Stimulated activated effector memory CD8-positive, alpha-beta T cell treated with anti-CD3 and anti-CD28 coated beads, Interleukin-12 subunit alpha, Interleukin-12 subunit beta, amount 100 ng/mL, for 72 hours (primary cell): ENCODE measurements around the gene EVA1A.

ENCODE experiments used
- ATAC-seq: fragments of 150-1000 bp; cut with Tn5 transposase; 2 replicates; pipeline ENCODE4 v1.10.0; 2021
- DNase-seq, 2 donors: peaks; one replicate each; pipeline ENCODE4 v3.0.0; 2021 to 2022; ENCODE audit warnings: low spot score in 2 of 2
- H3K27ac Mint-ChIP-seq: one replicate; pipeline ENCODE4 v1.8.0; 2022; ENCODE audit warnings: mild to moderate bottlenecking, mixed read lengths
- H3K36me3 Mint-ChIP-seq: one replicate; pipeline ENCODE4 v1.8.0; 2022; ENCODE audit warnings: mild to moderate bottlenecking, mixed read lengths
- H3K4me1 Mint-ChIP-seq: one replicate; pipeline ENCODE4 v1.8.0; 2022; ENCODE audit warnings: mixed read lengths
- H3K4me3 Mint-ChIP-seq: one replicate; pipeline ENCODE4 v1.8.0; 2022; ENCODE audit warnings: mild to moderate bottlenecking, mixed read lengths
- H3K9me3 Mint-ChIP-seq: one replicate; pipeline ENCODE4 v1.8.0; 2022; ENCODE audit warnings: mixed read lengths

The EVA1A gene

DNA sequence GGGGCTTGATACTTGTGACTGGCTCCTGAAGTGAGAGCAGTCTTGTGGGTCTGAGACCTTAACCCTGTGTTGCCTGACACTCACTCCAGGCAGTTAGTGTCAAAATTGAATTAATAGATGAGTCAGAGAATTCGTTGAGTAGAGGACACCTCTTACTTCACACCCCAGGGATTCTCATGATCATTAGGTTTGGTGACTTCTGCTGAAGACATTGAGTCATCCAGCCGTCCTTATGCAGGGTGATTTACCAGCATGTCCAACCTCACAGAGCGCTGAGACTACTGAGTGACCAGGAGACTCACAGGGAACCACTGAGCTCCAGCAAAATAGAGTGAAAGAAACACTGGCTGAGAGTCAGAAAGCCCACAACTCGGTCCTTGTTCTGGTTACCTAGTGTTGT lies 36.0 kb upstream of the EVA1A start:
- no peak overlapping the region for H3K4me3 Mint-ChIP-seq
- no peak for ATAC-seq
- H3K4me1 Mint-ChIP-seq, result no peaks in the 10 kb centered on the region
- H3K9me3 Mint-ChIP-seq, result no peaks in the 10 kb centered on the region
- no peak for DNase-seq
- no peaks in the 10 kb centered on the region for H3K36me3 Mint-ChIP-seq
- H3K27ac Mint-ChIP-seq, result no peak overlapping the region

DNA sequence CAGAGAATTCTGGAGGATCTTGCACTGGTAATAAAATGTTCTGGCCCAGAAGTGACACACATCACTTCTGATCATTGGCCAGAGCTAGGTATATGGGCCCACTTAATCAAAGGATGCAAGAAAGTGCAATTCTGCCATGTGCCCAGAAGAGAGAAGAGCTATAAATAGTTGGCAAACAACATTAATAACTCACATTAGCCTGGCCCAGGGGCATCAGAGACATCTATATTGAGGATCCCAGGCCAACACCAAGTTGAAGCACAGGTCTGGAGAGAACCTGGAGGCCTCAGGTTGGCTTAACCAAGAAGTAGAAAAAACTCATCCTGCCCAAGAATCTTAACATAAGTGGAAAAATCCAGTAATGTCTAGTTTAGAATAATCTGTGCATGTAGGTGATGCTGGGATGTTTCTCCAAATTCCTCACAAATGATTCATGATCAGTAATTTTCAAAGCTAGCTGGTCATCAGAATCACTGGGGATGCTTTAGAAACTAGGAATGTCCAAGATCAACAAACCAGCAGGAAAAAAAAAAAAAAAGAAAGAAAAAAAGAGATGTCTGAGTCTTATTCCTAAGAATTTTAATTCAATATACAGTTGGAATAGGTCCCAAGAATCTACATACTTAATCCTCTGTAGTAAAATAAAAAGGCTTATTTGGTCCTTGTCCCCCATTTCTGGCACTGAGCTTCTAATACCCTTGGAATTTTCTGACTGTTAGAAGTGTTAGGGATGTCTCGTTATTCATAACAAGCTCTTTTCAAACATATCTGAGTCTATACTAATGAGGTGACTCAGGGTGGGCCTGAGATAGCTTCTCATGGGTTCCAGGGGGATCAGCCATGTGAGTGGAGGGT lies 35.0 kb upstream of the EVA1A start:
- no peak overlapping the region for H3K4me3 Mint-ChIP-seq
- no peaks in the 10 kb centered on the region for H3K9me3 Mint-ChIP-seq
- H3K27ac Mint-ChIP-seq, result no peak overlapping the region
- ATAC-seq (no peak), DNase-seq (no peak)
- H3K4me1 Mint-ChIP-seq, result no peaks in the 10 kb centered on the region
- H3K36me3 Mint-ChIP-seq, result peaks cover 1% of the 10 kb centered on the region

GRCh38 chr2:75594596-75594995 lies 33.9 kb upstream of the EVA1A start:
- Mint-ChIP-seq H3K9me3 (no peaks in the 10 kb centered on the region), H3K27ac (no peak overlapping the region), H3K36me3 (peaks cover 5% of the 10 kb centered on the region), H3K4me3 (no peak overlapping the region), H3K4me1 (no peaks in the 10 kb centered on the region)
- ATAC-seq, result no peak
- no peak for DNase-seq

DNA sequence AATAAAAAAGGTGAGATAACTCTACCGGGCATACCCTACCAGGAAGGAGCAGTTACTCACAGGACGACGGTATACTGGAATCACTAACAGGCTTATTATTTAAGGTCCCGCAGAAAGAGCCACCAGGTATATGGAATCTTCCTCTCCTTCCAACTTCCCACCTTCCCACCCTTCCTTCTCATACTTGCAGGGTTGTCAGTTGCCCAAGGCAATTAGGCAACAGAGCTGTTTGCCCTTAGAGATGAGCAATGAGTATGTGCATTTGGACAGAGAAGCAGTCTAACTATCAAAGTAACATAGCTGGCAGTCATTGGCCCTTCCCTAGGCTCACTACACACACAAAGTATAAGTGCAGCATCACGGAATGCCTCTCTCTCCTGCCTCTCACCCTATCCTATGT lies 32.1 kb upstream of the EVA1A start:
- H3K36me3 Mint-ChIP-seq, result peaks cover 5% of the 10 kb centered on the region
- no peak overlapping the region for H3K27ac Mint-ChIP-seq
- no peak for DNase-seq
- H3K4me1 Mint-ChIP-seq, result no peaks in the 10 kb centered on the region
- no peak for ATAC-seq
- no peaks in the 10 kb centered on the region for H3K9me3 Mint-ChIP-seq
- no peak overlapping the region for H3K4me3 Mint-ChIP-seq

DNA sequence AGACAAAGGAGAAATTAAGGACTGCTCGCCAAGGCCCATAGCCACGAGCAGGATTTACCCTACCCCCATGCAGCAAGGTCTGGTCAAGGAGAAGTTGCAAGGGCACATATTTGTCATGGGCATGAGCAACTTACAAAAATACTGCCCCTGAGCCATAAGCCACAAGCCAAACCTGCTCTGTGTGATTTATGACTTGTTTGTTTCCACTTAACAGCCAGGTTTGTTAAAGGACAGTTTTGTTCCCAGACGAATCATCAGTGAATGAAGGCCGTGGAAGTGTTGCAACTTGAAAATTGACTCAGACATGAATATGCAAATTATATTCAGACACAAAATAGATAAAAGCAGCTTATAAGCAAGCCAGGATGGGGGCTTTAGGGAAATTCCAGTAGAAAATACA lies 31.3 kb upstream of the EVA1A start:
- Mint-ChIP-seq H3K4me1 (no peaks in the 10 kb centered on the region), H3K9me3 (no peaks in the 10 kb centered on the region), H3K36me3 (peaks cover 5% of the 10 kb centered on the region), H3K27ac (no peak overlapping the region), H3K4me3 (no peak overlapping the region)
- DNase-seq, result no peak
- no peak for ATAC-seq

DNA sequence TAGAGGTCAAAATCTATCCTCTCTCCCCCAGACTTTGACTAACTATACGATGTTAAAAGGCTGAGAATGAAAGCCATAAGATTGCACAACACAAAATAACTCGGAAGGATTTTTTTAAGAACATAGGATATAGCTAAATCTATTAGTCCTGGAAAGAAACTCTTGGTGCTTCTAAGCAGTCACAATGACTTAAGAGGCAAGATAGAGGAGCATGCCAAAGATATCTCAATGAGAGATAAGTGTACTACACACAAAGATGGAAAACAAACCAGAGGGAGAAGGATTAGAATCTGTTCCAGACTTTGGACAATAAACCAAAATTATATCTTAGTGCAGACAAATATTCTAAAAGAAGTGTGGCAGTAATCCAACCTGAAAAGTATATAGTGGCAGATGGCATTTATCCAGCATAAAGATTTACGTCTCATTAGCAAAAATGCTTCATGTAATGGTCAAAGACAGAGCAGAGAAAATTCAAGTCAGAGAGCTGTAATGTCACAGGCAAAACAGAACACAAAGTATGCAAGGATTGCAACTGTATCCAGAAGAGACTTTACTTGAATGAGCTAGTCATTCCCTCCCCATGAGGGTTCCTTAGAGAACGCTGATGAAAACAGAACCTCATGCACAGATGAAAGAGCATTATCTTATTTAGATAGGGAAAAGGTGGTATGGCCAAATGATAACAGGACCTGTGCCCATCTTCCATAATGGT lies 28.8 kb upstream of the EVA1A start:
- Mint-ChIP-seq H3K4me3 (no peak overlapping the region), H3K4me1 (no peaks in the 10 kb centered on the region), H3K27ac (no peak overlapping the region), H3K9me3 (no peaks in the 10 kb centered on the region), H3K36me3 (peaks cover 5% of the 10 kb centered on the region)
- DNase-seq (no peak), ATAC-seq (no peak)

GRCh38 chr2:75587954-75588587 lies 27.3 kb upstream of the EVA1A start:
- H3K36me3 Mint-ChIP-seq, result peaks cover 5% of the 10 kb centered on the region
- H3K4me3 Mint-ChIP-seq, result no peak overlapping the region
- H3K27ac Mint-ChIP-seq, result no peak overlapping the region
- H3K9me3 Mint-ChIP-seq, result no peaks in the 10 kb centered on the region
- DNase-seq (no peak), ATAC-seq (no peak)
- no peaks in the 10 kb centered on the region for H3K4me1 Mint-ChIP-seq

GRCh38 chr2:75586971-75587370 lies 26.2 kb upstream of the EVA1A start:
- DNase-seq (no peak), ATAC-seq (no peak)
- Mint-ChIP-seq H3K36me3 (peaks cover 5% of the 10 kb centered on the region), H3K4me3 (no peak overlapping the region), H3K4me1 (no peaks in the 10 kb centered on the region), H3K9me3 (no peaks in the 10 kb centered on the region), H3K27ac (no peak overlapping the region)

- Mint-ChIP-seq H3K27ac (no peak overlapping the region), H3K36me3 (no peaks in the 10 kb centered on the region), H3K4me3 (no peak overlapping the region), H3K9me3 (no peaks in the 10 kb centered on the region), H3K4me1 (no peaks in the 10 kb centered on the region)
- no peak for DNase-seq
- ATAC-seq, result no peak
Measured at GRCh38 chr2:75582840-75583239, 22.1 kb upstream of the EVA1A start.

- DNase-seq, result no peak
Measured at GRCh38 chr2:75580606-75581005, 19.9 kb upstream of the EVA1A start.

GRCh38 chr2:75580156-75580555 lies 19.4 kb upstream of the EVA1A start:
- Mint-ChIP-seq H3K4me3 (no peak overlapping the region), H3K9me3 (no peaks in the 10 kb centered on the region), H3K27ac (no peak overlapping the region), H3K4me1 (no peaks in the 10 kb centered on the region), H3K36me3 (no peaks in the 10 kb centered on the region)
- DNase-seq, result no peak
- no peak for ATAC-seq

More at GRCh38 chr2:75580606-75581005, 19.9 kb upstream of the EVA1A start:
- Mint-ChIP-seq H3K4me1 (no peaks in the 10 kb centered on the region), H3K36me3 (no peaks in the 10 kb centered on the region), H3K9me3 (no peaks in the 10 kb centered on the region), H3K27ac (no peak overlapping the region), H3K4me3 (no peak overlapping the region)
- ATAC-seq, result no peak

GRCh38 chr2:75579186-75579585 lies 18.4 kb upstream of the EVA1A start:
- Mint-ChIP-seq H3K4me3 (no peak overlapping the region), H3K4me1 (no peaks in the 10 kb centered on the region), H3K27ac (no peak overlapping the region), H3K36me3 (no peaks in the 10 kb centered on the region), H3K9me3 (no peaks in the 10 kb centered on the region)
- ATAC-seq (no peak), DNase-seq (no peak)

- H3K9me3 Mint-ChIP-seq, result no peaks in the 10 kb centered on the region
- no peak overlapping the region for H3K4me3 Mint-ChIP-seq
- H3K36me3 Mint-ChIP-seq, result no peaks in the 10 kb centered on the region
- H3K27ac Mint-ChIP-seq, result no peak overlapping the region
- H3K4me1 Mint-ChIP-seq, result no peaks in the 10 kb centered on the region
- no peak for ATAC-seq
- no peak for DNase-seq
Measured at GRCh38 chr2:75577280-75577679, 16.5 kb upstream of the EVA1A start.

GRCh38 chr2:75574106-75574505 lies 13.4 kb upstream of the EVA1A start:
- Mint-ChIP-seq H3K4me1 (no peaks in the 10 kb centered on the region), H3K36me3 (no peaks in the 10 kb centered on the region), H3K27ac (no peak overlapping the region), H3K4me3 (no peak overlapping the region), H3K9me3 (peaks cover 2% of the 10 kb centered on the region)
- DNase-seq (no peak), ATAC-seq (no peak)

DNA sequence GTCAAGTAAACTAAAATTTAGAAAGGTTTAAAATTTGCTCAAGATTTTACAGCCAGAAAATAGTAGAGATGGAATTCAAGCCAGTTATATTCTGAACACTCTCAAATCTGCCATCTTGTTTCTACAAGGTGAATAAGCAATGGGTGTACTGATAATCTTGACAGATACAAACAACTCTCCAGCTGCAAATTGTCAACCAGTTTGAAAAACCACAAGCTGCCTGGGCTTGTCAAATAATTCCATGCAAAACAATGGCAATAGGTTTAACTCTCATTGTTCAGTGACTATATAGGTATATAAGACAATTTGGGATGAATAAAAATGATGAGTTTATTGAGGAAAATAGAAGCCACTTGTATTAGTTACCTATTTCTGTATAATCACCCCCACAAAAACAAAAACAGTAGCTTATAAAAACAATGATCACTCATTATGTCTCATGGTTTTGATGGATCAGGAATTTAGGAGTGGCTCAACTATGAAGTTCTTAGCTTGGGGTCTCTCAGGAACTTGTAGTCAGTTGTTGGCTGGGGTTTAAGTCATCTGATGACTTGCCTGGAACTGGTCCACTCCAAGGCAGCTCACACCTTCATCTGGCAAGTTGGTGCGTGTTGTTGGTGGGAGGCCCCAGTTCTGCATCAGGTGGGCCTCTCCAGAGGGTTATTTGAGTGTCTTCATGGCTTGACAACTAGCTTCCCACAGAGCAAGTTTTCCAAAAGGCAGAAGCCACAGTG lies 12.6 kb upstream of the EVA1A start:
- Mint-ChIP-seq H3K36me3 (no peaks in the 10 kb centered on the region), H3K9me3 (peaks cover 2% of the 10 kb centered on the region), H3K4me3 (no peak overlapping the region), H3K27ac (no peak overlapping the region), H3K4me1 (no peaks in the 10 kb centered on the region)
- ATAC-seq (no peak), DNase-seq (no peak)
